22Rv1 (cell line): ENCODE results near the gene SCAMP1.
A peak's percentile ranks its signal among the peaks of the same experiment; 100 is the strongest.

ENCODE experiments used
- H3K27ac ChIP-seq: fragments of 450-650 bp; 2 replicates; pipeline ENCODE4 v1.5.1; 2017
- ZFX ChIP-seq: fragments of 450-650 bp; IDR thresholded peaks from 2 replicates; pipeline ENCODE4 v1.6.1; 2017; ENCODE audit warnings: antibody characterized with exemption, borderline replicate concordance
- TF ChIP-seq, protein P1 (sequence below): fragments of 450-650 bp; IDR thresholded peaks from 2 replicates; pipeline ENCODE4 v1.5.1; 2017; ENCODE audit warnings: mild to moderate bottlenecking

Gene SCAMP1

DNA sequence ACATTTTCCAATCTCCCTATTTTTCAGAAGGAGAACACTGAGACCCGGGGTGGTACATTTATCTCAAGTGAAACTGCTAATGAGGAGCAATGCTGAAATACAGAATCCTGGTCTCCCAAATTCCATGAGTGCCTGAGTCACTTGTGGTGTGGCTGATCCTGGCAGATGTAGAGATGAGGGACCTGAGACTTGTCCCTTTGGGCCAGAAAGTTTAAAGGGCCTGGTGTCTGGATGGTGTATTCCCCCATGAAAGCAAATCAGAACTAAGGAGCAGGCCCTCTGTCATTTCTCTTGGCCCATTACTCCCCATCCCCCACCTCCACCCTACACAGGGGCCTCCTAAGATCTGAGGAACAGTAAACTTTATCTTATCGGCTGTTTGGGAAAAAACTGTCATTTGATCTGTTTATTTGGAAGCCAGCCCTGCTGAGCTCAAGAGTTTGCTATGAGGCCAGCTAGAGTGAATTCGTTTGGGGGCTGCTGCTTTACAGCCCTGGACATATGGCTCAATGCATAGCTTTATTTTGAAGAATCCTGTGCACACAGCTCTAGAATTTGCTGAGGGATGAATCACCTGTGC lies 147.9 kb downstream of the SCAMP1 start:
- TF ChIP-seq, protein P1, sequence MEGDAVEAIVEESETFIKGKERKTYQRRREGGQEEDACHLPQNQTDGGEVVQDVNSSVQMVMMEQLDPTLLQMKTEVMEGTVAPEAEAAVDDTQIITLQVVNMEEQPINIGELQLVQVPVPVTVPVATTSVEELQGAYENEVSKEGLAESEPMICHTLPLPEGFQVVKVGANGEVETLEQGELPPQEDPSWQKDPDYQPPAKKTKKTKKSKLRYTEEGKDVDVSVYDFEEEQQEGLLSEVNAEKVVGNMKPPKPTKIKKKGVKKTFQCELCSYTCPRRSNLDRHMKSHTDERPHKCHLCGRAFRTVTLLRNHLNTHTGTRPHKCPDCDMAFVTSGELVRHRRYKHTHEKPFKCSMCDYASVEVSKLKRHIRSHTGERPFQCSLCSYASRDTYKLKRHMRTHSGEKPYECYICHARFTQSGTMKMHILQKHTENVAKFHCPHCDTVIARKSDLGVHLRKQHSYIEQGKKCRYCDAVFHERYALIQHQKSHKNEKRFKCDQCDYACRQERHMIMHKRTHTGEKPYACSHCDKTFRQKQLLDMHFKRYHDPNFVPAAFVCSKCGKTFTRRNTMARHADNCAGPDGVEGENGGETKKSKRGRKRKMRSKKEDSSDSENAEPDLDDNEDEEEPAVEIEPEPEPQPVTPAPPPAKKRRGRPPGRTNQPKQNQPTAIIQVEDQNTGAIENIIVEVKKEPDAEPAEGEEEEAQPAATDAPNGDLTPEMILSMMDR: no peak
- TF ChIP-seq ZFX: no peak

DNA sequence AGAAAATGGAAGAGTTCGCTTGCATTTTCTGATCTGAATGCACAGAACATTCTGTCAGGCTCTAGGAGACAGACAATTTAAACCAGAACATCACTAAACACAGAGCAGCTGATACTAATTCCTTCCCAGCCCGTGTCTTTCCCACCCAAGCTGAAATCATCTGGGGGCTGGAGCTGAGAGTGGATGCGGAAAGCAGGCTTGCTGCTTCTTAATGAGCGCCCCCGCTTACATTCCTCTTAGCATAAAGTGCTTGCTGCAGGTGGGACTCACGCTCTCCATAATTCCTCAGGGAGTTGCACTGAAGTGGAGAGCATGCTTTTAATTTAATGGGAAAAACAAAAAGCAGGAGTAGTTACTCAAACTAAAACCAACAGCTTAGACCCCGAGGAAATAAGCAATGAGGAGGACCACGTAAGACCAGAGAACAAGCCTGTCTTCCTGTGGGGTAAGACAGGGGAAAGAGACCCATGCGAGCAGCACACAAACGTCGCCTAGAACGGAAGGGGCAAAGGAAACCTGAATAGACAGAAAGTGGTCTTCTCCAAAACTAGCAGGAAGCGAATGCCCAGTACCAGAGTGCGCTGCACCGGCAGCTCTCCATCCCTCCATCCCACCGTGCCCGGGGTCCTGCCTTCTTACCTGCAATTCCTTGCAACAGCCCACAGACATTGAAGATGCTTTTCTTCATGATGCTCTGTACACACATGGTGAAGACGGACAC lies 148.9 kb downstream of the SCAMP1 start:
- H3K27ac ChIP-seq: no peak overlapping the region
- no peak for TF ChIP-seq ZFX
- TF ChIP-seq, protein P1: no peak

More for the DNA sequence above, 147.9 kb downstream of the SCAMP1 start:
- no peak overlapping the region for H3K27ac ChIP-seq

DNA sequence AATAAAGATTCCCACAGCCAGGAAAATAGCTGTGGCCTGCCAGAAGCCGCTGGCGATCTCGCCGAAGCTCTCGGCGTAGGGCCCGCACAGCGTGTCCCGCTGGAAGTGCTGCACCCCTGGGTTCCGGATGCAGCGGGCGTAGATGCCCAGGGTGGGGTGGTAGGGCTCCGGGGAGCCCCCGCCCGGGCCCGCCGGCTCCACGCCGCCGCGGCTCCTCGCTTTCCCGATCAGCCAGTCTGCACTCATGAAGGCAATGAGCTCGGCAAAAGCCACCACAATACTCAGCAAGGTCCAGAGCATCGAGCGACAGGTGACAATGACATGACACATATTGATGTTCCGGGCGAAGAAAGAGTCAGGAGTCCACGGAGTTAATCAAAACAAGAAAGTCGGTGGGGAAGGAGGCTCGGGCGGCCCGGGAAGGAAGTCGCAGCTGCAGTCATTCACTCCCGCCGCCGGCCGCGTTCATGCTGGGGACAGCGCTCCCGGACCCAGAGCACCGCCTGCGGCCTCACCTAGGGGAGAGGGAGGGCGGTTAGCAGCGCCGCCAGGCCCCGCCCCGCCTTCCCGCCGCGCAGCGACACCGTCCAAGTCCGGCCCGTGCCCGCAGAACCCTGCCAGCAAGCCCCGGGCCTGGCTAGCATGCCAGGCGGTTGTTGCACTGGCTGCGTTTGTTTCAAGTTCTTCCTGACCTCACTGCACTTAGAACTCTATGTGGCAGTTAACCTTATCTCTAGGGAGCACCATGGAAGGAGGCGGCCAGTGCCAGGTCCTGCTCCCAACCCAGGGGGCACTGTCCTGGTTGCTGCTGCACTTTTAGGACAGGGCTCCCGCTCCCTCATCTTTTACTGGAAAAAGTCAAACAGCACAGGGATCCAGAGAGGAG lies 149.7 kb downstream of the SCAMP1 start:
- TF ChIP-seq, protein P1: peak; percentile 39
- TF ChIP-seq ZFX: no peak
- H3K27ac ChIP-seq: peak overlapping the region; percentile 30; the same call in 1 of the 2 replicates

DNA sequence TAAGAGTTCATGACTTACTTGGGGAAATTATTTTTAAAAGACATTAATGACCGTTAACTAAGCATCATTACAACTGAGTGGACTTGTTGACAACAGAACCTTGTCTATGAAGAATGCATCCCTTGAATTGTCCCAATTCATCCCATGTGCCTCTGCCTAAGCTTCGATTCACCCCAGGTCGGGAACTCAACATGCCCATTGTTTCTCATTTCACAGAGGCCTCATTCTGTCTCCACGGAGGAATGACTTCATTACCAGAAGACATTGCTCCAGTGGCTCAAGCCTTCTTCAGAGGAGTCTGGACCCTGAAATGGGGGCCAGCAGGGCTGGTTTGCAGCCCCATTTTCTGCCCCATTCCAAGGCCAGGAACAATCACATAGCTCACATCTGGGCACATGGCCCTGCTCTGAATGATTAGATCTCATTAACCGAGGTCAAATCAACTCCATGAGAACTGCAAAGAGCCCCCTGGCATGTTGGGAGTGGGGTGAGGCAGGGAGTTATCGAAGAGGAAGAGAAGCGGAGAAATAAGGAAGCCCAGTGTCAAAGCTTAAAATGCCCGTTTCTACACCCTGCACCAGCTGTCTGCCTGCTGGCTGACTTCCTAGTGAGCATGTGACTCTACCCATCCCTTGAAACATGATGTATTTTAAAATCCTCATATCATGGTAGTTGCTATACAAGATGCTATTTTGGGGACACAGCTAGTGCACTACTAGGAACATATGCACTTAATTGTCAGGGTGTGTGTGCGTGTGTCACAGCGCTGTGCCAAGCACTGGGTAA lies 150.9 kb downstream of the SCAMP1 start:
- TF ChIP-seq ZFX: no peak
- TF ChIP-seq, protein P1: no peak
- H3K27ac ChIP-seq: no peak overlapping the region

DNA sequence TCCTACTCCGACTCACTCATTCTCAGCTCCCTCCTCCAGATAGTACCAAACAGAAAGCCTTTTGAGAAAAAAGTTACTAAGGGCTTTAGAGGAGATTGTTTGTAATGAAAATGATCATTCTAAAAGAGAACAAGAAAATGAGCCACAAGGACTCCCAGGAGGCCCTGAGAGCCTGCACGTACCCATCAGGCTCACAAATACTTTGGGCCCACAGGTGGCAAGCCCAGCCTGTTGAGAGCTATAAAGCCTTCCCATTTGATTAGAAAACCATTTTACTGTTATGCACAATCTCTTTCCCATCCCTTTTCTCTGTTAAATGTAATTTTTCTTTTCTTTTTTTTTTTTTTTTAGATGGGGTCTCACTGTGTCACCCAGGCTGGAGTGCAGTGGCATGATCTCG lies 152.0 kb downstream of the SCAMP1 start:
- no peak overlapping the region for H3K27ac ChIP-seq
- TF ChIP-seq, protein P1: no peak
- no peak for TF ChIP-seq ZFX

DNA sequence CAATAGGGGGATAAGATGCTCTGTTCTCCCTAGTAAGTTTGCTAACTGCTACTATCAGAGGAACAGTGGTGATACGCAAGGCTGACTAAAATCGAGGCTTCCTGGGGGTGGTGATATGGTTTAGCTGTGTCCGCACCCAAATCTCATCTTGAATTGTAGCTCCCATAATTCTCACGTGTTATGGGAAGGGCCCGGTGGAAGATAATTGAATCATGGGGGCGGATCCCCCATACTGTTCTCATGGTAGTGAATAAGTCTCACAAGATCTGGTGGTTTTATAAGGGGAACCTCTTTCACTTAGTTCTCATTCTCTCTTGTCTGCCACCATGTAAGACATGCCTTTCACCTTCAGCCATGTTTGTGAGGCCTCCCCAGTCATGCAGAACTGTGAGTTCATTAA lies 153.0 kb downstream of the SCAMP1 start:
- TF ChIP-seq, protein P1: no peak
- TF ChIP-seq ZFX: no peak
- H3K27ac ChIP-seq: no peak overlapping the region
